ENCODE data around the gene ARHGEF28. TPM values are rescaled to one million over a fixed set of nuclear protein-coding genes. Genes with fewer than 3 reads are reported as not detected.

ARHGEF28 gene
- polyA plus RNA-seq, 2 donors = 5.9 to 6.5 TPM

GRCh38 chr5:73796164-73797131, 170.5 kb downstream of the ARHGEF28 start:
- no peaks in the 10 kb centered on the region for H3K27me3 ChIP-seq (ENCODE audit: control insufficient read depth in 1 of 2, insufficient read depth in 2 of 2, low read length in 2 of 2)
- H3K4me3 ChIP-seq (ENCODE audit: low read depth in 1 of 2, low read length in 2 of 2) = no peak overlapping the region
- no peak overlapping the region for H3K27ac ChIP-seq (ENCODE audit: low read depth in 2 of 2, low read length in 1 of 2)
- 55 to 60% methylated on average over 11 of the region's 11 CpGs for WGBS, 2 donors
- H3K36me3 ChIP-seq (ENCODE audit: control insufficient read depth in 2 of 2, insufficient read depth in 2 of 2, low read length in 1 of 2) = peaks cover 0 to 4% of the 10 kb centered on the region in 2 donors
- H3K9me3 ChIP-seq (ENCODE audit: control insufficient read depth in 2 of 2, insufficient read depth in 1 of 2, low read depth in 1 of 2, low read length in 1 of 2) = no peaks in the 10 kb centered on the region
- no peaks in the 10 kb centered on the region for H3K4me1 ChIP-seq (ENCODE audit: control insufficient read depth in 2 of 2, insufficient read depth in 2 of 2, low read length in 1 of 2)

- H3K4me1 ChIP-seq (ENCODE audit: control insufficient read depth in 2 of 2, insufficient read depth in 2 of 2, low read length in 1 of 2) = no peaks in the 10 kb centered on the region
- H3K27ac ChIP-seq (ENCODE audit: low read depth in 2 of 2, low read length in 1 of 2) = no peak overlapping the region
- no peaks in the 10 kb centered on the region for H3K27me3 ChIP-seq (ENCODE audit: control insufficient read depth in 1 of 2, insufficient read depth in 2 of 2, low read length in 2 of 2)
- H3K4me3 ChIP-seq (ENCODE audit: low read depth in 1 of 2, low read length in 2 of 2) = no peak overlapping the region
- no peaks in the 10 kb centered on the region for H3K9me3 ChIP-seq (ENCODE audit: control insufficient read depth in 2 of 2, insufficient read depth in 1 of 2, low read depth in 1 of 2, low read length in 1 of 2)
- WGBS, 2 donors = 91 to 94% methylated on average over 1 of the region's 1 CpG
- peaks cover 0 to 4% of the 10 kb centered on the region in 2 donors for H3K36me3 ChIP-seq (ENCODE audit: control insufficient read depth in 2 of 2, insufficient read depth in 2 of 2, low read length in 1 of 2)
These were observed 171.1 kb downstream of the ARHGEF28 start for GRCh38 chr5:73797132-73797510.

GRCh38 chr5:73799401-73799972, 173.5 kb downstream of the ARHGEF28 start:
- WGBS, 2 donors = 93 to 95% methylated on average over 3 of the region's 3 CpGs
- Histone ChIP-seq H3K4me1 (ENCODE audit: control insufficient read depth in 2 of 2, insufficient read depth in 2 of 2, low read length in 1 of 2) (no peaks in the 10 kb centered on the region), H3K9me3 (ENCODE audit: control insufficient read depth in 2 of 2, insufficient read depth in 1 of 2, low read depth in 1 of 2, low read length in 1 of 2) (no peaks in the 10 kb centered on the region), H3K4me3 (ENCODE audit: low read depth in 1 of 2, low read length in 2 of 2) (no peak overlapping the region), H3K27ac (ENCODE audit: low read depth in 2 of 2, low read length in 1 of 2) (no peak overlapping the region), H3K27me3 (ENCODE audit: control insufficient read depth in 1 of 2, insufficient read depth in 2 of 2, low read length in 2 of 2) (no peaks in the 10 kb centered on the region), H3K36me3 (ENCODE audit: control insufficient read depth in 2 of 2, insufficient read depth in 2 of 2, low read length in 1 of 2) (peaks cover 0 to 4% of the 10 kb centered on the region in 2 donors)

- peaks cover 0 to 4% of the 10 kb centered on the region in 2 donors for H3K36me3 ChIP-seq (ENCODE audit: control insufficient read depth in 2 of 2, insufficient read depth in 2 of 2, low read length in 1 of 2)
- no peaks in the 10 kb centered on the region for H3K9me3 ChIP-seq (ENCODE audit: control insufficient read depth in 2 of 2, insufficient read depth in 1 of 2, low read depth in 1 of 2, low read length in 1 of 2)
- no peaks in the 10 kb centered on the region for H3K27me3 ChIP-seq (ENCODE audit: control insufficient read depth in 1 of 2, insufficient read depth in 2 of 2, low read length in 2 of 2)
- WGBS, 2 donors = 82 to 90% methylated on average over 2 of the region's 2 CpGs
- no peaks in the 10 kb centered on the region for H3K4me1 ChIP-seq (ENCODE audit: control insufficient read depth in 2 of 2, insufficient read depth in 2 of 2, low read length in 1 of 2)
- H3K27ac ChIP-seq (ENCODE audit: low read depth in 2 of 2, low read length in 1 of 2) = no peak overlapping the region
- no peak overlapping the region for H3K4me3 ChIP-seq (ENCODE audit: low read depth in 1 of 2, low read length in 2 of 2)
These were observed 175.7 kb downstream of the ARHGEF28 start for GRCh38 chr5:73801686-73802085.

- no peak overlapping the region for H3K4me3 ChIP-seq (ENCODE audit: low read depth in 1 of 2, low read length in 2 of 2)
- H3K27me3 ChIP-seq (ENCODE audit: control insufficient read depth in 1 of 2, insufficient read depth in 2 of 2, low read length in 2 of 2) = no peaks in the 10 kb centered on the region
- no peaks in the 10 kb centered on the region for H3K36me3 ChIP-seq (ENCODE audit: control insufficient read depth in 2 of 2, insufficient read depth in 2 of 2, low read length in 1 of 2)
- 72% methylated on average over 3 of the region's 3 CpGs for WGBS, 2 donors
- H3K9me3 ChIP-seq (ENCODE audit: control insufficient read depth in 2 of 2, insufficient read depth in 1 of 2, low read depth in 1 of 2, low read length in 1 of 2) = no peaks in the 10 kb centered on the region
- H3K27ac ChIP-seq (ENCODE audit: low read depth in 2 of 2, low read length in 1 of 2) = no peak overlapping the region
- H3K4me1 ChIP-seq (ENCODE audit: control insufficient read depth in 2 of 2, insufficient read depth in 2 of 2, low read length in 1 of 2) = no peaks in the 10 kb centered on the region
These were observed 179.5 kb downstream of the ARHGEF28 start for GRCh38 chr5:73805449-73805848.

- Histone ChIP-seq H3K4me1 (ENCODE audit: control insufficient read depth in 2 of 2, insufficient read depth in 2 of 2, low read length in 1 of 2) (no peaks in the 10 kb centered on the region), H3K4me3 (ENCODE audit: low read depth in 1 of 2, low read length in 2 of 2) (no peak overlapping the region), H3K27ac (ENCODE audit: low read depth in 2 of 2, low read length in 1 of 2) (no peak overlapping the region), H3K36me3 (ENCODE audit: control insufficient read depth in 2 of 2, insufficient read depth in 2 of 2, low read length in 1 of 2) (no peaks in the 10 kb centered on the region), H3K27me3 (ENCODE audit: control insufficient read depth in 1 of 2, insufficient read depth in 2 of 2, low read length in 2 of 2) (no peaks in the 10 kb centered on the region), H3K9me3 (ENCODE audit: control insufficient read depth in 2 of 2, insufficient read depth in 1 of 2, low read depth in 1 of 2, low read length in 1 of 2) (no peaks in the 10 kb centered on the region)
- 90% methylated on average over 2 of the region's 2 CpGs for WGBS, 2 donors
These were observed 182.9 kb downstream of the ARHGEF28 start for GRCh38 chr5:73808911-73809310.

GRCh38 chr5:73810429-73810828, 184.4 kb downstream of the ARHGEF28 start:
- no peaks in the 10 kb centered on the region for H3K27me3 ChIP-seq (ENCODE audit: control insufficient read depth in 1 of 2, insufficient read depth in 2 of 2, low read length in 2 of 2)
- WGBS, 2 donors = 90 to 92% methylated on average over 3 of the region's 3 CpGs
- no peaks in the 10 kb centered on the region for H3K9me3 ChIP-seq (ENCODE audit: control insufficient read depth in 2 of 2, insufficient read depth in 1 of 2, low read depth in 1 of 2, low read length in 1 of 2)
- H3K36me3 ChIP-seq (ENCODE audit: control insufficient read depth in 2 of 2, insufficient read depth in 2 of 2, low read length in 1 of 2) = no peaks in the 10 kb centered on the region
- H3K4me1 ChIP-seq (ENCODE audit: control insufficient read depth in 2 of 2, insufficient read depth in 2 of 2, low read length in 1 of 2) = no peaks in the 10 kb centered on the region
- H3K27ac ChIP-seq (ENCODE audit: low read depth in 2 of 2, low read length in 1 of 2) = no peak overlapping the region
- no peak overlapping the region for H3K4me3 ChIP-seq (ENCODE audit: low read depth in 1 of 2, low read length in 2 of 2)

GRCh38 chr5:73812457-73812856, 186.5 kb downstream of the ARHGEF28 start:
- H3K4me3 ChIP-seq (ENCODE audit: low read depth in 1 of 2, low read length in 2 of 2) = no peak overlapping the region
- H3K9me3 ChIP-seq (ENCODE audit: control insufficient read depth in 2 of 2, insufficient read depth in 1 of 2, low read depth in 1 of 2, low read length in 1 of 2) = no peaks in the 10 kb centered on the region
- peak overlapping the region in 1 of 2 donors; percentile 39 for H3K27ac ChIP-seq (ENCODE audit: low read depth in 2 of 2, low read length in 1 of 2)
- no peaks in the 10 kb centered on the region for H3K36me3 ChIP-seq (ENCODE audit: control insufficient read depth in 2 of 2, insufficient read depth in 2 of 2, low read length in 1 of 2)
- no peaks in the 10 kb centered on the region for H3K27me3 ChIP-seq (ENCODE audit: control insufficient read depth in 1 of 2, insufficient read depth in 2 of 2, low read length in 2 of 2)
- WGBS, 2 donors = 46 to 48% methylated on average over 6 of the region's 6 CpGs
- no peaks in the 10 kb centered on the region for H3K4me1 ChIP-seq (ENCODE audit: control insufficient read depth in 2 of 2, insufficient read depth in 2 of 2, low read length in 1 of 2)

- peak overlapping the region; percentile 4 to 41 for H3K4me3 ChIP-seq (ENCODE audit: low read depth in 1 of 2, low read length in 2 of 2)
- peak overlapping the region; percentile 39 to 64 for H3K27ac ChIP-seq (ENCODE audit: low read depth in 2 of 2, low read length in 1 of 2)
- 38 to 49% methylated on average over 9 of the region's 9 CpGs for WGBS, 2 donors
- no peaks in the 10 kb centered on the region for H3K4me1 ChIP-seq (ENCODE audit: control insufficient read depth in 2 of 2, insufficient read depth in 2 of 2, low read length in 1 of 2)
- H3K27me3 ChIP-seq (ENCODE audit: control insufficient read depth in 1 of 2, insufficient read depth in 2 of 2, low read length in 2 of 2) = no peaks in the 10 kb centered on the region
- H3K36me3 ChIP-seq (ENCODE audit: control insufficient read depth in 2 of 2, insufficient read depth in 2 of 2, low read length in 1 of 2) = no peaks in the 10 kb centered on the region
- H3K9me3 ChIP-seq (ENCODE audit: control insufficient read depth in 2 of 2, insufficient read depth in 1 of 2, low read depth in 1 of 2, low read length in 1 of 2) = no peaks in the 10 kb centered on the region
These were observed 187.1 kb downstream of the ARHGEF28 start for GRCh38 chr5:73812962-73813588.
